GM23248 (cell line): ENCODE measurements around the gene COQ4. TPM values are rescaled to one million over a fixed set of nuclear protein-coding genes. Genes with fewer than 3 reads are reported as not detected.

ENCODE experiments used
- DNase-seq: peaks from one replicate; pipeline ENCODE4 v3.0.0-alpha.2; 2015
- H2AFZ ChIP-seq: fragments of 200-600 bp; sonication (generic); 2 replicates; pipeline ENCODE4 v1.6.1; 2016; ENCODE audit warnings: antibody characterized with exemption
- H3F3A ChIP-seq: fragments of 200-600 bp; sonication (generic); 2 replicates; pipeline ENCODE4 v1.6.1; 2016; ENCODE audit warnings: mild to moderate bottlenecking, antibody characterized with exemption, mixed run types; ENCODE audit not compliant: insufficient read depth
- H3K27ac ChIP-seq: fragments of 200-600 bp; sonication (generic); 2 replicates; pipeline ENCODE4 v1.5.1; 2016; ENCODE audit warnings: mild to moderate bottlenecking
- H3K27me3 ChIP-seq: fragments of 200-600 bp; sonication (generic); replicated peaks from 2 replicates; pipeline ENCODE4 v1.6.1; 2016; ENCODE audit warnings: mild to moderate bottlenecking; ENCODE audit not compliant: insufficient read depth
- H3K36me3 ChIP-seq: fragments of 200-600 bp; sonication (generic); 2 replicates; pipeline ENCODE4 v1.6.1; 2016; ENCODE audit warnings: low read depth, mild to moderate bottlenecking
- H3K4me1 ChIP-seq: fragments of 200-600 bp; sonication (generic); 2 replicates; pipeline ENCODE4 v1.6.1; 2016; ENCODE audit warnings: mild to moderate bottlenecking; ENCODE audit not compliant: insufficient read depth
- H3K4me2 ChIP-seq: fragments of 200-600 bp; sonication (generic); one replicate; pipeline ENCODE4 v1.6.1; 2016; ENCODE audit warnings: mild to moderate bottlenecking; ENCODE audit not compliant: unreplicated experiment
- H3K4me3 ChIP-seq: fragments of 200-600 bp; sonication (generic); 2 replicates; pipeline ENCODE4 v1.5.1; 2016; ENCODE audit warnings: mild to moderate bottlenecking
- H3K79me2 ChIP-seq: fragments of 200-600 bp; sonication (generic); 2 replicates; pipeline ENCODE4 v1.6.1; 2016; ENCODE audit warnings: mild to moderate bottlenecking; ENCODE audit not compliant: insufficient read depth
- H3K9ac ChIP-seq: fragments of 200-600 bp; sonication (generic); 2 replicates; pipeline ENCODE4 v1.6.1; 2016; ENCODE audit warnings: mild to moderate bottlenecking
- H3K9me2 ChIP-seq: fragments of 200-600 bp; sonication (generic); 2 replicates; pipeline ENCODE4 v1.6.1; 2016; ENCODE audit warnings: mixed run types, mild to moderate bottlenecking, moderate library complexity; ENCODE audit not compliant: insufficient read depth
- H3K9me3 ChIP-seq: fragments of 200-600 bp; sonication (generic); one replicate; pipeline ENCODE4 v1.6.1; 2017; ENCODE audit warnings: low read depth
- H4K20me1 ChIP-seq: fragments of 200-600 bp; sonication (generic); 2 replicates; pipeline ENCODE4 v1.6.0; 2016; ENCODE audit not compliant: insufficient read depth
- EZH2 ChIP-seq: fragments of 200-600 bp; sonication (generic); IDR thresholded peaks from 2 replicates; pipeline ENCODE4 v1.6.1; 2018; ENCODE audit warnings: antibody characterized with exemption, mild to moderate bottlenecking; ENCODE audit not compliant: insufficient read depth, poor library complexity, severe bottlenecking
- EZH2phosphoT487 ChIP-seq: fragments of 200-600 bp; sonication (generic); IDR thresholded peaks from 2 replicates; pipeline ENCODE4 v1.6.1; 2018; ENCODE audit warnings: antibody characterized with exemption, moderate library complexity, mild to moderate bottlenecking, low read depth; ENCODE audit not compliant: insufficient read depth
- WGBS, 2 experiments: methylation state at CpG; one replicate each; pipeline ENCODE4 v1.1.6; 2015 to 2017; ENCODE audit warnings: low lambda C conversion rate in 2 of 2, low coverage in 1 of 2; ENCODE audit errors: missing lambda C conversion rate in 2 of 2; 5-methylcytosine and 5-hydroxymethylcytosine counted together
- in situ Hi-C: fragments of 300-500 bp; cut with MboI; formaldehyde crosslinking; loops from 2 replicates; pipeline ENCODE4 v1.15.0; 2020
- polyA plus RNA-seq: library from polyadenylated mRNA; unstranded; fragments of >200 nt; fragmentation: Nextera tagmentation; extraction: Ambion mirVana; gene quantifications from 2 replicates; pipeline ENCODE4 v1.2.1, GENCODE V29; 2016
- total RNA-seq: library from RNA; depleted of rRNA; stranded (reverse); fragments of >200 nt; shearing (Covaris generic); gene quantifications from 2 replicates; pipeline ENCODE4 v1.2.3, GENCODE V29; 2014

Gene COQ4
- total and polyA plus RNA-seq, 2 experiments from 2014 or later: 34.1 to 46.8 TPM

GRCh38 chr9:128341435-128341849, 18.8 kb downstream of the COQ4 start:
- Histone ChIP-seq H3K79me2 (peaks cover 11% of the 10 kb centered on the region), H3K9me3 (no peaks in the 10 kb centered on the region), H4K20me1 (no peaks in the 10 kb centered on the region), H3K4me1 (no peaks in the 10 kb centered on the region), H3K9ac (peak overlapping the region; percentile 69), H3K27ac (0 out of 2 replicates have a peak overlapping the region, but pooled peaks have one; percentile 12), H3F3A (peaks cover 5% of the 10 kb centered on the region), H3K27me3 (no peaks in the 10 kb centered on the region), H3K4me2 (peak overlapping the region; percentile 95), H3K36me3 (peaks cover 3% of the 10 kb centered on the region; the same call in 1 of the 2 replicates), H2AFZ (peak overlapping the region; percentile 91), H3K4me3 (peak overlapping the region; percentile 73), H3K9me2 (no peaks in the 10 kb centered on the region)
- peak; percentile 84 for DNase-seq
- TF ChIP-seq EZH2: no peak
- no peak for TF ChIP-seq EZH2phosphoT487
- in situ Hi-C loops: no loop called here
- 18 to 20% methylated on average over 13 of the region's 13 CpGs for WGBS, 2 experiments

- Histone ChIP-seq H3K27me3 (no peaks in the 10 kb centered on the region), H3K9me3 (no peaks in the 10 kb centered on the region), H3K4me2 (no peak overlapping the region), H3K4me1 (no peaks in the 10 kb centered on the region), H3K9me2 (no peaks in the 10 kb centered on the region), H3K9ac (no peak overlapping the region), H3K4me3 (no peak overlapping the region), H4K20me1 (no peaks in the 10 kb centered on the region), H3F3A (peaks cover 5% of the 10 kb centered on the region), H3K79me2 (peaks cover 11% of the 10 kb centered on the region), H3K27ac (no peak overlapping the region), H3K36me3 (peaks cover 7% of the 10 kb centered on the region; the same call in 1 of the 2 replicates), H2AFZ (no peak overlapping the region)
- 91 to 93% methylated on average over 8 of the region's 8 CpGs for WGBS, 2 experiments
- no peak for DNase-seq
- in situ Hi-C loops: no loop called here
- TF ChIP-seq EZH2 (no peak), EZH2phosphoT487 (no peak)
Observed at GRCh38 chr9:128342971-128343680, 20.5 kb downstream of the COQ4 start.

GRCh38 chr9:128343855-128344254, 21.2 kb downstream of the COQ4 start:
- WGBS, 2 experiments: 84 to 97% methylated on average over 4 of the region's 4 CpGs
- H3K4me3 ChIP-seq: no peak overlapping the region
- in situ Hi-C loops: no loop called here
- no peaks in the 10 kb centered on the region for H3K4me1 ChIP-seq
- no peaks in the 10 kb centered on the region for H3K9me3 ChIP-seq
- peaks cover 13% of the 10 kb centered on the region; the same call in 1 of the 2 replicates for H3K36me3 ChIP-seq
- H3K9me2 ChIP-seq: no peaks in the 10 kb centered on the region
- H3K9ac ChIP-seq: no peak overlapping the region
- no peak overlapping the region for H3K27ac ChIP-seq
- H3K4me2 ChIP-seq: no peak overlapping the region
- TF ChIP-seq EZH2 (no peak), EZH2phosphoT487 (no peak)
- no peak overlapping the region for H2AFZ ChIP-seq
- no peaks in the 10 kb centered on the region for H4K20me1 ChIP-seq
- no peak for DNase-seq
- peaks cover 11% of the 10 kb centered on the region for H3K79me2 ChIP-seq
- no peaks in the 10 kb centered on the region for H3K27me3 ChIP-seq
- H3F3A ChIP-seq: peaks cover 5% of the 10 kb centered on the region

- in situ Hi-C loops: no loop called here
- peaks cover 11% of the 10 kb centered on the region for H3K79me2 ChIP-seq
- H3K4me2 ChIP-seq: no peak overlapping the region
- DNase-seq: no peak
- H2AFZ ChIP-seq: no peak overlapping the region
- H3K9ac ChIP-seq: no peak overlapping the region
- TF ChIP-seq EZH2 (no peak), EZH2phosphoT487 (no peak)
- no peak overlapping the region for H3K27ac ChIP-seq
- no peaks in the 10 kb centered on the region for H3F3A ChIP-seq
- peaks cover 13% of the 10 kb centered on the region; the same call in 1 of the 2 replicates for H3K36me3 ChIP-seq
- no peaks in the 10 kb centered on the region for H4K20me1 ChIP-seq
- no peaks in the 10 kb centered on the region for H3K27me3 ChIP-seq
- WGBS, 2 experiments: 91 to 92% methylated on average over 24 to 28 of the region's 28 CpGs
- no peaks in the 10 kb centered on the region for H3K9me3 ChIP-seq
- no peaks in the 10 kb centered on the region for H3K9me2 ChIP-seq
- no peak overlapping the region for H3K4me3 ChIP-seq
- H3K4me1 ChIP-seq: no peaks in the 10 kb centered on the region
Observed at GRCh38 chr9:128344931-128345605, 22.4 kb downstream of the COQ4 start.
